ENCODE results near the gene SIN3A. TPM values are rescaled to one million over a fixed set of nuclear protein-coding genes. Genes with fewer than 3 reads are reported as not detected.

SIN3A gene
- total and polyA plus RNA-seq, 4 donors: 6.8 to 21.9 (median 13.3) TPM

DNA sequence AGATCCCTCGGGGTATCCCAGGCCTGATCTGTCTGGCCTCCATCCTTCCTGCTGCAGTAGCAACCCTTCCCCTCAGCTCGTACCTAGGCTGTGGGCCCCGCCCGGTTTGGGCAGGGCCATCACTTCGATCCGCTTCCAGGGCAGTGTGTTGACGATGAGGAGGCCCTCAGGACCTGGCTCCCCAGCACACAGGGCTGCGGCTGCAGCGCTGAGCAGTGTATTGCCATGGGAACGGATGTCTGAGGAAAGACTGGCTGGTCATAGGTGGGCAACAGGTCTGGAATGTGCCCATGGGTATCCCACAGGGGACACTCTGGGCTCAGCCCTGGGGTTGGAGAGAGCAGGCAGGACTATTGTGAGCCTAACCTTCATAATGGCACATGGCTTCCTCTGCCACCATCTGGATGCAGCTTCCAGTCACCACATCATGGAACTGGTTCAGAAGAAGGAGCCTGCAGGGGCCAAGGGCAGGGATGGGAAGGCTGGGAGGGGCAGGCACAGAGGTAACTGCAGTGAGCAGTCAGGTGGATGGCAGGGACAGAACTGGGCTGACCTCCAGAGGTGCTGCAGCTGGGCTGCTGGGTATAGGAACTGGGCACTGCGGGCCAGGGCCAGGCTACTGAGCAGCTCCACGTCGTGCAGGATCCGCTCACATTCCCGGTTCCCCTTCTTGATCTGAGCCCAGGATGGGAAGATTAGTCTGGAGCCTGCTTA, 91.8 kb downstream of the SIN3A start:
- no peaks in the 10 kb centered on the region for H3K27me3 ChIP-seq (ENCODE audit: control insufficient read depth in 4 of 4, insufficient read depth in 4 of 4, low read length in 3 of 4)
- 94% methylated on average over 15 of the region's 15 CpGs for WGBS
- H3K4me3 ChIP-seq (ENCODE audit: low read depth in 1 of 3, low read length in 3 of 3): no peak overlapping the region
- TF ChIP-seq JUND (IDR thresholded peaks at IDR 0.05) (no peak), HNF4A (conservative IDR thresholded peaks at IDR 0.05) (no peak), NR2F2 (IDR thresholded peaks at IDR 0.05) (no peak), YY1 (IDR thresholded peaks at IDR 0.05) (no peak), TAF1 (conservative IDR thresholded peaks at IDR 0.05) (no peak), FOXA1 (IDR thresholded peaks at IDR 0.05) (no peak)
- TF ChIP-seq, protein P1, sequence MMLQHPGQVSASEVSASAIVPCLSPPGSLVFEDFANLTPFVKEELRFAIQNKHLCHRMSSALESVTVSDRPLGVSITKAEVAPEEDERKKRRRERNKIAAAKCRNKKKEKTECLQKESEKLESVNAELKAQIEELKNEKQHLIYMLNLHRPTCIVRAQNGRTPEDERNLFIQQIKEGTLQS (IDR thresholded peaks at IDR 0.05): no peak
- TF ChIP-seq, protein P2, sequence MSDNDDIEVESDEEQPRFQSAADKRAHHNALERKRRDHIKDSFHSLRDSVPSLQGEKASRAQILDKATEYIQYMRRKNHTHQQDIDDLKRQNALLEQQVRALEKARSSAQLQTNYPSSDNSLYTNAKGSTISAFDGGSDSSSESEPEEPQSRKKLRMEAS (IDR thresholded peaks at IDR 0.05): no peak
- TF ChIP-seq, protein P3, sequence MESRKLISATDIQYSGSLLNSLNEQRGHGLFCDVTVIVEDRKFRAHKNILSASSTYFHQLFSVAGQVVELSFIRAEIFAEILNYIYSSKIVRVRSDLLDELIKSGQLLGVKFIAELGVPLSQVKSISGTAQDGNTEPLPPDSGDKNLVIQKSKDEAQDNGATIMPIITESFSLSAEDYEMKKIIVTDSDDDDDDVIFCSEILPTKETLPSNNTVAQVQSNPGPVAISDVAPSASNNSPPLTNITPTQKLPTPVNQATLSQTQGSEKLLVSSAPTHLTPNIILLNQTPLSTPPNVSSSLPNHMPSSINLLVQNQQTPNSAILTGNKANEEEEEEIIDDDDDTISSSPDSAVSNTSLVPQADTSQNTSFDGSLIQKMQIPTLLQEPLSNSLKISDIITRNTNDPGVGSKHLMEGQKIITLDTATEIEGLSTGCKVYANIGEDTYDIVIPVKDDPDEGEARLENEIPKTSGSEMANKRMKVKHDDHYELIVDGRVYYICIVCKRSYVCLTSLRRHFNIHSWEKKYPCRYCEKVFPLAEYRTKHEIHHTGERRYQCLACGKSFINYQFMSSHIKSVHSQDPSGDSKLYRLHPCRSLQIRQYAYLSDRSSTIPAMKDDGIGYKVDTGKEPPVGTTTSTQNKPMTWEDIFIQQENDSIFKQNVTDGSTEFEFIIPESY (IDR thresholded peaks at IDR 0.05): no peak
- DNase-seq (ENCODE audit: low spot score): no peak
- H3K4me1 ChIP-seq (ENCODE audit: control insufficient read depth in 4 of 4, insufficient read depth in 4 of 4, low read length in 3 of 4): peaks cover 0 to 2% (median under 1%) of the 10 kb centered on the region in 4 donors
- no peaks in the 10 kb centered on the region for H3K9me3 ChIP-seq (ENCODE audit: control insufficient read depth in 4 of 4, low read length in 3 of 4)
- no peak overlapping the region for H3K27ac ChIP-seq (ENCODE audit: low read depth in 1 of 2, low read length in 2 of 2)
- H3K36me3 ChIP-seq (ENCODE audit: control insufficient read depth in 4 of 4, insufficient read depth in 3 of 4, low read depth in 1 of 4, low read length in 3 of 4): peaks cover 16 to 81% (median 35%) of the 10 kb centered on the region in 4 donors
- no peak overlapping the region for H3K9ac ChIP-seq (ENCODE audit: low read depth in 1 of 2, low read length in 2 of 2)

DNA sequence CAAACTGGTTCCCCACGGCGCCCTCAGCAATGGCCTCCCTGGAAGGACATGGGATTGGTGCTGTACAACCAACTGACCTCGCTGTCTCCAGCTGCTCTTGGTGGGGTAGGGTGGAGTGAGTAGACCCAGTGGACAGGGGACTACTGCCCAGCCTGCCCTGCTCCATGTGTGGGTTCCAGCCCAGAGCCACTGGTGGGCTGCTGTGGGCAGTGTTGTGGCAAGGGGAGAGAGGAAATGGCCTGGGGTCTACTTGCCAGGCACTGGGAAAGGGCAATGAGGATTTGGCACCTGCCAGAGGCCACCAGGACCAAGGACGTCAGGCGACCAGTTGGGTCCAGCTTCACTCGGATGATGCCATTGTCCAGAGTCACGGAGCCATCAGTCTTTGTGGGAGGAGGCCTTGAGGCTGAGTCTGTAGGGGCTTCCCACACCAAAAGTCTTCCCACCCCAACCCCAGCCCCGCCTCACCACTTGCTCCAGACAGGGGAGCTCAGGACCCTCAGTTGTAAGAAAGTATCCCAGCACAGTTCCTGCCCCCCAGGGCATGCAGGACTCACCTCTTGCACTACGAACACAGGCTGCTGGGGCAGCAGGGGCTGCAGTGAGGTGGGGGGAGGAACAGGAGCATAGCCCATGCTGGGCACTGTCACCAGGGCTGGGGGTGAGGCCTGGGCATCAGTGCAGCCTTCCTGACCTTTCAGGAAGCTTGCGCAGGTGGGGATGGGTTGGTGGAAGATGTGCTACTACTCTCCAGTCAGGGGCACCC, 92.5 kb downstream of the SIN3A start:
- peaks cover 13 to 75% (median 31%) of the 10 kb centered on the region in 4 donors for H3K36me3 ChIP-seq (ENCODE audit: control insufficient read depth in 4 of 4, insufficient read depth in 3 of 4, low read depth in 1 of 4, low read length in 3 of 4)

More for the DNA sequence above, 92.5 kb downstream of the SIN3A start:
- H3K27me3 ChIP-seq (ENCODE audit: control insufficient read depth in 4 of 4, insufficient read depth in 4 of 4, low read length in 3 of 4): no peaks in the 10 kb centered on the region
- 97% methylated on average over 10 of the region's 10 CpGs for WGBS
- no peak overlapping the region for H3K9ac ChIP-seq (ENCODE audit: low read depth in 1 of 2, low read length in 2 of 2)
- DNase-seq (ENCODE audit: low spot score): no peak
- no peak for TF ChIP-seq FOXA1 (IDR thresholded peaks at IDR 0.05)
- no peak for TF ChIP-seq TAF1 (conservative IDR thresholded peaks at IDR 0.05)
- TF ChIP-seq, protein P4, sequence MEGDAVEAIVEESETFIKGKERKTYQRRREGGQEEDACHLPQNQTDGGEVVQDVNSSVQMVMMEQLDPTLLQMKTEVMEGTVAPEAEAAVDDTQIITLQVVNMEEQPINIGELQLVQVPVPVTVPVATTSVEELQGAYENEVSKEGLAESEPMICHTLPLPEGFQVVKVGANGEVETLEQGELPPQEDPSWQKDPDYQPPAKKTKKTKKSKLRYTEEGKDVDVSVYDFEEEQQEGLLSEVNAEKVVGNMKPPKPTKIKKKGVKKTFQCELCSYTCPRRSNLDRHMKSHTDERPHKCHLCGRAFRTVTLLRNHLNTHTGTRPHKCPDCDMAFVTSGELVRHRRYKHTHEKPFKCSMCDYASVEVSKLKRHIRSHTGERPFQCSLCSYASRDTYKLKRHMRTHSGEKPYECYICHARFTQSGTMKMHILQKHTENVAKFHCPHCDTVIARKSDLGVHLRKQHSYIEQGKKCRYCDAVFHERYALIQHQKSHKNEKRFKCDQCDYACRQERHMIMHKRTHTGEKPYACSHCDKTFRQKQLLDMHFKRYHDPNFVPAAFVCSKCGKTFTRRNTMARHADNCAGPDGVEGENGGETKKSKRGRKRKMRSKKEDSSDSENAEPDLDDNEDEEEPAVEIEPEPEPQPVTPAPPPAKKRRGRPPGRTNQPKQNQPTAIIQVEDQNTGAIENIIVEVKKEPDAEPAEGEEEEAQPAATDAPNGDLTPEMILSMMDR (IDR thresholded peaks at IDR 0.05; ENCODE audit: low read depth, low read length, missing input control): no peak
- no peak for TF ChIP-seq YY1 (IDR thresholded peaks at IDR 0.05)
- TF ChIP-seq FOXA2 (IDR thresholded peaks at IDR 0.05): no peak
- TF ChIP-seq JUND (IDR thresholded peaks at IDR 0.05): no peak
- no peak for TF ChIP-seq HNF4A (conservative IDR thresholded peaks at IDR 0.05)
- no peak for TF ChIP-seq HNF4G (IDR thresholded peaks at IDR 0.05)
- no peak for TF ChIP-seq RAD21 (IDR thresholded peaks at IDR 0.05)
- TF ChIP-seq EGR1 (IDR thresholded peaks at IDR 0.05; ENCODE audit: low read depth in 2 of 2): no peak
- TF ChIP-seq NR2F2 (IDR thresholded peaks at IDR 0.05): no peak
- TF ChIP-seq, protein P3 (IDR thresholded peaks at IDR 0.05): no peak
- TF ChIP-seq GABPA (IDR thresholded peaks at IDR 0.05 in 1 of 2, conservative IDR thresholded peaks at IDR 0.05 in 1 of 2): no peak
- no peak for TF ChIP-seq RXRA (IDR thresholded peaks at IDR 0.05)
- TF ChIP-seq, protein P5, sequence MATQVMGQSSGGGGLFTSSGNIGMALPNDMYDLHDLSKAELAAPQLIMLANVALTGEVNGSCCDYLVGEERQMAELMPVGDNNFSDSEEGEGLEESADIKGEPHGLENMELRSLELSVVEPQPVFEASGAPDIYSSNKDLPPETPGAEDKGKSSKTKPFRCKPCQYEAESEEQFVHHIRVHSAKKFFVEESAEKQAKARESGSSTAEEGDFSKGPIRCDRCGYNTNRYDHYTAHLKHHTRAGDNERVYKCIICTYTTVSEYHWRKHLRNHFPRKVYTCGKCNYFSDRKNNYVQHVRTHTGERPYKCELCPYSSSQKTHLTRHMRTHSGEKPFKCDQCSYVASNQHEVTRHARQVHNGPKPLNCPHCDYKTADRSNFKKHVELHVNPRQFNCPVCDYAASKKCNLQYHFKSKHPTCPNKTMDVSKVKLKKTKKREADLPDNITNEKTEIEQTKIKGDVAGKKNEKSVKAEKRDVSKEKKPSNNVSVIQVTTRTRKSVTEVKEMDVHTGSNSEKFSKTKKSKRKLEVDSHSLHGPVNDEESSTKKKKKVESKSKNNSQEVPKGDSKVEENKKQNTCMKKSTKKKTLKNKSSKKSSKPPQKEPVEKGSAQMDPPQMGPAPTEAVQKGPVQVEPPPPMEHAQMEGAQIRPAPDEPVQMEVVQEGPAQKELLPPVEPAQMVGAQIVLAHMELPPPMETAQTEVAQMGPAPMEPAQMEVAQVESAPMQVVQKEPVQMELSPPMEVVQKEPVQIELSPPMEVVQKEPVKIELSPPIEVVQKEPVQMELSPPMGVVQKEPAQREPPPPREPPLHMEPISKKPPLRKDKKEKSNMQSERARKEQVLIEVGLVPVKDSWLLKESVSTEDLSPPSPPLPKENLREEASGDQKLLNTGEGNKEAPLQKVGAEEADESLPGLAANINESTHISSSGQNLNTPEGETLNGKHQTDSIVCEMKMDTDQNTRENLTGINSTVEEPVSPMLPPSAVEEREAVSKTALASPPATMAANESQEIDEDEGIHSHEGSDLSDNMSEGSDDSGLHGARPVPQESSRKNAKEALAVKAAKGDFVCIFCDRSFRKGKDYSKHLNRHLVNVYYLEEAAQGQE (IDR thresholded peaks at IDR 0.05): no peak
- TF ChIP-seq, protein P2 (IDR thresholded peaks at IDR 0.05): no peak
- no peak for TF ChIP-seq SP1 (IDR thresholded peaks at IDR 0.05)
- TF ChIP-seq, protein P1 (IDR thresholded peaks at IDR 0.05): no peak
- H3K9me3 ChIP-seq (ENCODE audit: control insufficient read depth in 4 of 4, low read length in 3 of 4): no peaks in the 10 kb centered on the region
- H3K4me1 ChIP-seq (ENCODE audit: control insufficient read depth in 4 of 4, insufficient read depth in 4 of 4, low read length in 3 of 4): peaks cover 3 to 10% (median 7%) of the 10 kb centered on the region in 4 donors
- H3K4me3 ChIP-seq (ENCODE audit: low read depth in 1 of 3, low read length in 3 of 3): no peak overlapping the region
- no peak overlapping the region for H3K27ac ChIP-seq (ENCODE audit: low read depth in 1 of 2, low read length in 2 of 2)
